MM.1S (cell line): ENCODE data around the gene SNN.

Experiments used
- DNase-seq: peaks from one replicate; pipeline ENCODE4 v3.0.0-alpha.2; 2015
- H2AFZ ChIP-seq: fragments of 300-600 bp; sonication (generic); 2 replicates; pipeline ENCODE4 v1.6.0; 2016; ENCODE audit warnings: antibody characterized with exemption, low read length
- H3F3A ChIP-seq: fragments of 300-600 bp; sonication (generic); 2 replicates; pipeline ENCODE4 v1.6.1; 2016; ENCODE audit warnings: mild to moderate bottlenecking, antibody characterized with exemption, low read length, moderate library complexity, mixed read lengths; ENCODE audit not compliant: insufficient read depth
- H3K27ac ChIP-seq: fragments of 300-600 bp; sonication (generic); 2 replicates; pipeline ENCODE4 v1.5.1; 2016; ENCODE audit warnings: mild to moderate bottlenecking, low read length
- H3K27me3 ChIP-seq: fragments of 300-600 bp; sonication (generic); replicated peaks from 2 replicates; pipeline ENCODE4 v1.6.0; 2016; ENCODE audit warnings: low read length; ENCODE audit not compliant: insufficient read depth
- H3K36me3 ChIP-seq: fragments of 300-600 bp; sonication (generic); replicated peaks from 2 replicates; pipeline ENCODE4 v1.6.1; 2016; ENCODE audit warnings: mild to moderate bottlenecking, low read length, mixed read lengths; ENCODE audit not compliant: insufficient read depth
- H3K4me1 ChIP-seq: fragments of 300-600 bp; sonication (generic); 2 replicates; pipeline ENCODE4 v1.6.1; 2016; ENCODE audit warnings: low read length, mixed read lengths
- H3K4me2 ChIP-seq: fragments of 300-600 bp; sonication (generic); 2 replicates; pipeline ENCODE4 v1.6.0; 2016; ENCODE audit warnings: low read depth, low read length
- H3K4me3 ChIP-seq: fragments of 300-600 bp; sonication (generic); 2 replicates; pipeline ENCODE4 v1.5.1; 2016; ENCODE audit warnings: low read length, mixed read lengths
- H3K79me2 ChIP-seq: fragments of 300-600 bp; sonication (generic); 2 replicates; pipeline ENCODE4 v1.6.1; 2016; ENCODE audit warnings: mixed run types, low read length, mixed read lengths
- H3K9ac ChIP-seq: fragments of 300-600 bp; sonication (generic); 2 replicates; pipeline ENCODE4 v1.6.1; 2016; ENCODE audit warnings: low read length, mixed read lengths
- H3K9me2 ChIP-seq: fragments of 300-600 bp; sonication (generic); replicated peaks from 2 replicates; pipeline ENCODE4 v1.6.1; 2016; ENCODE audit warnings: mild to moderate bottlenecking, low read length, mixed read lengths; ENCODE audit not compliant: insufficient read depth
- H3K9me3 ChIP-seq: fragments of 300-600 bp; sonication (generic); replicated peaks from 2 replicates; pipeline ENCODE4 v1.6.1; 2016; ENCODE audit warnings: mild to moderate bottlenecking, low read length, mixed read lengths; ENCODE audit not compliant: insufficient read depth
- H4K20me1 ChIP-seq: fragments of 300-600 bp; sonication (generic); 2 replicates; pipeline ENCODE4 v1.6.1; 2016; ENCODE audit warnings: mild to moderate bottlenecking, low read length, moderate library complexity, mixed read lengths; ENCODE audit not compliant: insufficient read depth
- CTCF ChIP-seq: fragments of 300-600 bp; sonication (generic); IDR thresholded peaks from 2 replicates; pipeline ENCODE4 v1.5.1; 2016; ENCODE audit warnings: antibody characterized with exemption, low read length, mixed read lengths
- EZH2 ChIP-seq: fragments of 300-600 bp; sonication (generic); optimal IDR thresholded peaks from 2 replicates; pipeline ENCODE3; 2017; ENCODE audit warnings: low read depth, mild to moderate bottlenecking, antibody characterized with exemption, low read length, mixed read lengths
- EZH2phosphoT487 ChIP-seq: fragments of 300-600 bp; sonication (generic); IDR thresholded peaks from 2 replicates; pipeline ENCODE4 v1.6.1; 2018; ENCODE audit warnings: antibody characterized with exemption, low read length

The SNN gene

GRCh38 chr16:11697319-11697718 is 29.1 kb downstream of the SNN start:
- Histone ChIP-seq H3K9me3 (no peaks in the 10 kb centered on the region), H3K9ac (no peak overlapping the region), H3K9me2 (no peaks in the 10 kb centered on the region), H3F3A (peaks cover 99% of the 10 kb centered on the region), H3K27ac (peak overlapping the region; percentile 67; the same call in 1 of the 2 replicates), H3K79me2 (peaks cover 99% of the 10 kb centered on the region), H3K4me2 (peak overlapping the region; percentile 15; the same call in 1 of the 2 replicates), H3K27me3 (no peaks in the 10 kb centered on the region), H2AFZ (no peak overlapping the region), H3K4me1 (peaks cover 81% of the 10 kb centered on the region), H3K4me3 (no peak overlapping the region), H3K36me3 (peaks cover 66% of the 10 kb centered on the region), H4K20me1 (peaks cover 4% of the 10 kb centered on the region; the same call in 1 of the 2 replicates)
- TF ChIP-seq EZH2, result no peak
- DNase-seq, result no peak

GRCh38 chr16:11698271-11698689 is 30.0 kb downstream of the SNN start:
- Histone ChIP-seq H3K27ac (peak overlapping the region; percentile 67; the same call in 1 of the 2 replicates), H3K36me3 (peaks cover 66% of the 10 kb centered on the region), H3K27me3 (no peaks in the 10 kb centered on the region), H3K9ac (no peak overlapping the region), H3K4me2 (peak overlapping the region; percentile 15; the same call in 1 of the 2 replicates), H3K9me3 (no peaks in the 10 kb centered on the region), H3K4me3 (no peak overlapping the region), H4K20me1 (peaks cover 4% of the 10 kb centered on the region; the same call in 1 of the 2 replicates), H3K9me2 (no peaks in the 10 kb centered on the region), H2AFZ (no peak overlapping the region), H3F3A (peaks cover 99% of the 10 kb centered on the region), H3K4me1 (peaks cover 81% of the 10 kb centered on the region), H3K79me2 (peaks cover 99% of the 10 kb centered on the region)
- no peak for DNase-seq
- no peak for TF ChIP-seq EZH2phosphoT487
- TF ChIP-seq EZH2, result no peak
- TF ChIP-seq CTCF, result peak; percentile 39

- Histone ChIP-seq H3K9ac (no peak overlapping the region), H3K4me2 (peak overlapping the region; percentile 11; the same call in 1 of the 2 replicates), H3K27ac (peak overlapping the region; percentile 67; the same call in 1 of the 2 replicates), H3K9me3 (no peaks in the 10 kb centered on the region), H3K27me3 (no peaks in the 10 kb centered on the region), H3K36me3 (peaks cover 62% of the 10 kb centered on the region), H3K79me2 (peaks cover 100% of the 10 kb centered on the region), H3K4me1 (peaks cover 90% of the 10 kb centered on the region), H2AFZ (no peak overlapping the region), H3F3A (peaks cover 100% of the 10 kb centered on the region), H4K20me1 (peaks cover 4% of the 10 kb centered on the region; the same call in 1 of the 2 replicates), H3K9me2 (no peaks in the 10 kb centered on the region), H3K4me3 (no peak overlapping the region)
- no peak for TF ChIP-seq CTCF
- no peak for TF ChIP-seq EZH2phosphoT487
- TF ChIP-seq EZH2, result no peak
- DNase-seq, result no peak
Observed at GRCh38 chr16:11699234-11699894, 31.1 kb downstream of the SNN start.
